GM19035 (cell line): Measurements from ENCODE around the gene FAM25G.
"Not testable (repeated sequence)": the region's sequence is repeated elsewhere in the genome, so short reads cannot be mapped to it uniquely, and the experiment has no call there.

Experiments used
- ATAC-seq: cut with Tn5 transposase; IDR thresholded peaks from one replicate; pipeline ENCODE4 v1.9.1; 2021; ENCODE audit not compliant: unreplicated experiment

Gene FAM25G

GRCh38 chr10:47491600-47491999 lies at the start of gene FAM25G:
Gene FAM25G, minus strand, starts transcription at chr10:47491700. Its CDS starts 26 bp downstream, at chr10:47491674.
- ATAC-seq = not testable (repeated sequence)

- not testable (repeated sequence) for ATAC-seq
Observed at GRCh38 chr10:47536430-47536829, 44.9 kb upstream of the FAM25G start.

- not testable (repeated sequence) for ATAC-seq
Observed at GRCh38 chr10:47523475-47523874, 32.0 kb upstream of the FAM25G start, which contains the start of gene AGAP9. Gene AGAP9, minus strand, starts transcription at chr10:47523638. Its CDS starts 112 bp downstream, at chr10:47523526.

- ATAC-seq = not testable (repeated sequence)
Observed at GRCh38 chr10:47502313-47502712, 10.8 kb upstream of the FAM25G start.

GRCh38 chr10:47494226-47494625 lies 2.7 kb upstream of the FAM25G start:
- ATAC-seq = not testable (repeated sequence)

- not testable (repeated sequence) for ATAC-seq
Observed at GRCh38 chr10:47489630-47490029, 1.9 kb downstream of the FAM25G start.

- not testable (repeated sequence) for ATAC-seq
Observed at GRCh38 chr10:47485943-47486342, 5.6 kb downstream of the FAM25G start.

- ATAC-seq = not testable (repeated sequence)
Observed at GRCh38 chr10:47484786-47485185, 6.7 kb downstream of the FAM25G start.

- ATAC-seq = not testable (repeated sequence)
Observed at GRCh38 chr10:47483923-47484322, 7.6 kb downstream of the FAM25G start, which contains the start of gene ANXA8. Gene ANXA8, minus strand, starts transcription at chr10:47484115. Its CDS starts 182 bp downstream, at chr10:47483933.

- ATAC-seq = not testable (repeated sequence)
Observed at GRCh38 chr10:47482367-47482766, 9.1 kb downstream of the FAM25G start.

- not testable (repeated sequence) for ATAC-seq
Observed at GRCh38 chr10:47481768-47482181, 9.7 kb downstream of the FAM25G start.

- ATAC-seq = not testable (repeated sequence)
Observed at GRCh38 chr10:47481182-47481766, 10.2 kb downstream of the FAM25G start.

GRCh38 chr10:47480133-47480532 lies 11.4 kb downstream of the FAM25G start:
- not testable (repeated sequence) for ATAC-seq

GRCh38 chr10:47478114-47478513 lies 13.4 kb downstream of the FAM25G start:
- ATAC-seq = not testable (repeated sequence)

- not testable (repeated sequence) for ATAC-seq
Observed at GRCh38 chr10:47477078-47477477, 14.4 kb downstream of the FAM25G start.

- not testable (repeated sequence) for ATAC-seq
Observed at GRCh38 chr10:47475101-47475500, 16.4 kb downstream of the FAM25G start.

- not testable (repeated sequence) for ATAC-seq
Observed at GRCh38 chr10:47473516-47473915, 18.0 kb downstream of the FAM25G start.

GRCh38 chr10:47472647-47473046 lies 18.9 kb downstream of the FAM25G start:
- ATAC-seq = not testable (repeated sequence)

GRCh38 chr10:47472072-47472471 lies 19.4 kb downstream of the FAM25G start:
- ATAC-seq = not testable (repeated sequence)

- not testable (repeated sequence) for ATAC-seq
Observed at GRCh38 chr10:47468731-47469528, 22.6 kb downstream of the FAM25G start.

GRCh38 chr10:47467957-47468356 lies 23.5 kb downstream of the FAM25G start:
- not testable (repeated sequence) for ATAC-seq

- not testable (repeated sequence) for ATAC-seq
Observed at GRCh38 chr10:47467458-47467857, 24.0 kb downstream of the FAM25G start.
